ENCODE data around the gene GNAZ. TPM values are rescaled to one million over a fixed set of nuclear protein-coding genes. Genes with fewer than 3 reads are reported as not detected.

GNAZ gene
- total RNA-seq, 2 donors from 2014 or later, result 0.56 to 0.89 TPM

DNA sequence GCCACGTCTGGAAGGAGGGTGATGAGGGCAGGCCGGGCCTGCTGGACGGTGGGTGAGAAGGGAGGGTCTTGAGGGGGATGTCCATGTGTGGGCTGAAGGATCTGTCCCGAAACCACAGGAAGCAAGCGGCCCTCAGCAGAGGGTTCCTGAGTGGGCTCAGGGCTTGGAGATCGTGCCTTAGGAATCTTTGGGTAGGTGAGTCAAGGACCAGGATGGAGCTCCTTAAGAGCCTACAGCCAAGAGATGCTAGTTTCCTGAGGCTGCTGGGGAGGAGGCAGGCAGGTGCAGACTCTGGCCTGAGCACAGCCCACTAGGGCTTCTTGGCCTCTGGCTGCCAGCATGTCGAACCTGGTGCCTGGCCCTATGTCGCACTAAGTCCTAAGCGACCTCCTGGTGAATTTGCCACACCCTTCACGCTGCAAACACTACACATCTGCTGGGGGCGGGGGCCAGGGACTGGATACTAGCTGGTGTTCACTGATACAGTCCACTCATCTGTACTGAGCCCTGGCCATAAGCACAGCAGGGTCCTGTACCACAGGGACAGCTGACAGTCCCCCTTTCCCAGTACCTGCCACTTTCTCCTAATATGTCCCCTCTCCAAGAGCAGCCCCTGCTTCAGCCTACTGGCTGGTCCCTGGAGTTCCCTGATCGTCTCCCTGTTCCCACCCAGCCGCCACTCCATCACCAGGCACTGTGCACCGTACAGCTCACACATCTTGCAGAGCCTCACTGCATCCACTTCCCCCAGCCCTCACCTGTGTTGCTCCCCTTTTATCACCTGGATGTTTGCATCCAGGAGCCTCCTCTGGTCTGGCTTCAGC is 19.5 kb downstream of the GNAZ start:
- Mint-ChIP-seq H3K4me3 (no peak overlapping the region), H3K36me3 (ENCODE audit: insufficient read depth in 2 of 2) (no peaks in the 10 kb centered on the region), H3K4me1 (ENCODE audit: low read depth) (no peaks in the 10 kb centered on the region), H3K27ac (no peak overlapping the region), H3K9me3 (no peaks in the 10 kb centered on the region), H3K27me3 (ENCODE audit: low read depth) (no peaks in the 10 kb centered on the region)
- ATAC-seq (replicated peaks in 1 of 2) (no peak), DNase-seq (no peak)

DNA sequence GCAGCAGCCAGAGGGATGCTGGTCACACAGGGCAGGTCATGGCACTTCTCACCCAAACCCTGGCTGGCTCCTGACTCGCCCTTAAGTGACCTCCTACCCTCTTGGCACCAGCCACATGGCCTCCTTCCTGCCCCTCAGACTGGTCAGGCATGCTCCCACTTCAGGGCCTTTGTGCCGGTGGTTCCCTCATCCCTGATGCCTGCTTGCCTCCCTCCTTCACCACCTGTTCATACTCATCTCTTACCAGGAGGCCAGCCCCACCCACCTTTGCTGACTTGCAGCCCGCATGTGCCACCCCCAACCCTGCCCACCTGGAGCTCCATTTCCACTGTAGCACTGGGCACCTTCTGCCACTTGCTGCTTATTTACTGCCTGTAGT is 20.1 kb downstream of the GNAZ start:
- Mint-ChIP-seq H3K27ac (no peak overlapping the region), H3K9me3 (no peaks in the 10 kb centered on the region), H3K27me3 (ENCODE audit: low read depth) (no peaks in the 10 kb centered on the region), H3K36me3 (ENCODE audit: insufficient read depth in 2 of 2) (no peaks in the 10 kb centered on the region), H3K4me1 (ENCODE audit: low read depth) (no peaks in the 10 kb centered on the region), H3K4me3 (no peak overlapping the region)
- DNase-seq (no peak), ATAC-seq (replicated peaks in 1 of 2) (no peak)

GRCh38 chr22:23091760-23092159 is 21.4 kb downstream of the GNAZ start:
- ATAC-seq (replicated peaks in 1 of 2) (no peak), DNase-seq (no peak)
- Mint-ChIP-seq H3K4me3 (no peak overlapping the region), H3K9me3 (no peaks in the 10 kb centered on the region), H3K36me3 (ENCODE audit: insufficient read depth in 2 of 2) (no peaks in the 10 kb centered on the region), H3K27ac (no peak overlapping the region), H3K4me1 (ENCODE audit: low read depth) (no peaks in the 10 kb centered on the region), H3K27me3 (ENCODE audit: low read depth) (no peaks in the 10 kb centered on the region)

DNA sequence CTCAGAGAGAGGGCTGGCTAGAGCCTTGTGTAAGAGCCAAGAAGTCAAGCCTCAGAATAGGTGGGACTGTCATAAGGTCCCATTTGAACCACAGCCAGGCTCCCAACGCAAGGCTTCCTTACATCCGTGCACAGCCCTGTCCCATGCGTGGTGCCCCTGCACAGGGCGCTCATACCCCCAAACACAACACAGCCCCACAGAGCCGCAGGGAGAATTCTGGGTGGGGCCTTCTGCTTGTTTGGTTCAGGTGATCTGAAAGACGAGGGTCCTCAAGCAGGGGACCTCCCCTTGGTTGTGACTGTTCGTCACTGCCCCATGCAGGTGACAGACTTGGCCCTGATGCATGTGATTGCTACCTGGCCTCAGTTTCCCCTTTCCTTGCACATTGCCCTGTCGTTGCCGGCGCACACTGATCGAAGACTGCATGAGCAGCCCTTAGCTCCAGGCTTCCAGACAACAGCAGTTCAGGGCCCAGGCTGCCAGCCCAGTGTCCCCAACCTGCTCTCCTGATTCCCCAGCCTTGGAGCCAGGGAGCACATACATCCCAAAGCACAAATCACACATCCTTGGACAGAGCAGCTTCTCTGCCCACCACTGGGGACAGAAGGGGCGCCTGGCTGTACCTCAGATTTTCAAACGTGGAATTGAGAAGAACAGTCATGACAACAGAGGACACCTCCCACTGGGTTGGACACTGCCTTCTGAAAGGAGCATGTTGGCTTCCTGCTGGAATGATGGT is 22.1 kb downstream of the GNAZ start:
- Mint-ChIP-seq H3K36me3 (ENCODE audit: insufficient read depth in 2 of 2) (no peaks in the 10 kb centered on the region), H3K27me3 (ENCODE audit: low read depth) (no peaks in the 10 kb centered on the region), H3K27ac (no peak overlapping the region), H3K4me3 (no peak overlapping the region), H3K4me1 (ENCODE audit: low read depth) (no peaks in the 10 kb centered on the region), H3K9me3 (no peaks in the 10 kb centered on the region)
- no peak for DNase-seq
- no peak for ATAC-seq (replicated peaks in 1 of 2)

GRCh38 chr22:23093051-23093788 is 22.9 kb downstream of the GNAZ start:
- H3K4me3 Mint-ChIP-seq, result no peak overlapping the region
- no peak for DNase-seq
- H3K27ac Mint-ChIP-seq, result peak overlapping the region; percentile 43
- H3K27me3 Mint-ChIP-seq (ENCODE audit: low read depth), result no peaks in the 10 kb centered on the region
- H3K4me1 Mint-ChIP-seq (ENCODE audit: low read depth), result no peaks in the 10 kb centered on the region
- H3K36me3 Mint-ChIP-seq (ENCODE audit: insufficient read depth in 2 of 2), result no peaks in the 10 kb centered on the region
- ATAC-seq (replicated peaks in 1 of 2), result no peak
- H3K9me3 Mint-ChIP-seq, result no peaks in the 10 kb centered on the region

DNA sequence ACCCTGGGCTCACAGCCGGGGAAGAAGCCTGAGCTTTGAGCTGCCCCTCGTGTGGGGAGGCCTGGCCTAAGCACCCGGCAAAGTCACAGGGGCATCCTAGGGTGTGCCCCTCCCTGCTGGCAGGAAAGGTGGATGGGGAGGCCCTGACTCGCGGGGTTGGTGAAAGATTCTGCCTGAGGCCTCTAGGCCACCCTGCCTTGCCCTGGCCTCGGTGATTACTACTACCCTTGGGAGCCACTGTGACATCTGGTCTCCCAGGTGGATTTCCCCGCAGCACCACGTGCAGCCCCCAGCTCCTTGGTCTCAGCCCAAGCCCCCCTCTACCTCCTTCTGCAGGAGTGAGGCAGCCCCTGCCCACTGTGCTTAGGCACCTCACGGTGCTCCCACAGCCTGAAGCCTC is 23.9 kb downstream of the GNAZ start:
- Mint-ChIP-seq H3K9me3 (no peaks in the 10 kb centered on the region), H3K4me3 (no peak overlapping the region), H3K4me1 (ENCODE audit: low read depth) (no peaks in the 10 kb centered on the region), H3K36me3 (ENCODE audit: insufficient read depth in 2 of 2) (no peaks in the 10 kb centered on the region), H3K27ac (no peak overlapping the region), H3K27me3 (ENCODE audit: low read depth) (no peaks in the 10 kb centered on the region)
- no peak for DNase-seq
- ATAC-seq (replicated peaks in 1 of 2), result no peak

GRCh38 chr22:23094695-23095681 is 24.7 kb downstream of the GNAZ start:
- H3K27ac Mint-ChIP-seq, result no peak overlapping the region
- DNase-seq (no peak), ATAC-seq (replicated peaks in 1 of 2) (no peak)
- no peak overlapping the region for H3K4me3 Mint-ChIP-seq
- no peaks in the 10 kb centered on the region for H3K36me3 Mint-ChIP-seq (ENCODE audit: insufficient read depth in 2 of 2)
- H3K27me3 Mint-ChIP-seq (ENCODE audit: low read depth), result no peaks in the 10 kb centered on the region
- no peaks in the 10 kb centered on the region for H3K9me3 Mint-ChIP-seq
- H3K4me1 Mint-ChIP-seq (ENCODE audit: low read depth), result no peaks in the 10 kb centered on the region

DNA sequence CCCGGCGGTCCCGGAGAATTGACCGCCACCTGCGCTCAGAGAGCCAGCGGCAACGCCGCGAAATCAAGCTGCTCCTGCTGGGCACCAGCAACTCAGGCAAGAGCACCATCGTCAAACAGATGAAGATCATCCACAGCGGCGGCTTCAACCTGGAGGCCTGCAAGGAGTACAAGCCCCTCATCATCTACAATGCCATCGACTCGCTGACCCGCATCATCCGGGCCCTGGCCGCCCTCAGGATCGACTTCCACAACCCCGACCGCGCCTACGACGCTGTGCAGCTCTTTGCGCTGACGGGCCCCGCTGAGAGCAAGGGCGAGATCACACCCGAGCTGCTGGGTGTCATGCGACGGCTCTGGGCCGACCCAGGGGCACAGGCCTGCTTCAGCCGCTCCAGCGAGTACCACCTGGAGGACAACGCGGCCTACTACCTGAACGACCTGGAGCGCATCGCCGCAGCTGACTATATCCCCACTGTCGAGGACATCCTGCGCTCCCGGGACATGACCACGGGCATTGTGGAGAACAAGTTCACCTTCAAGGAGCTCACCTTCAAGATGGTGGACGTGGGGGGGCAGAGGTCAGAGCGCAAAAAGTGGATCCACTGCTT is 25.5 kb downstream of the GNAZ start:
- no peak overlapping the region for H3K4me3 Mint-ChIP-seq
- no peaks in the 10 kb centered on the region for H3K4me1 Mint-ChIP-seq (ENCODE audit: low read depth)
- no peaks in the 10 kb centered on the region for H3K27me3 Mint-ChIP-seq (ENCODE audit: low read depth)
- no peak overlapping the region for H3K27ac Mint-ChIP-seq
- ATAC-seq (replicated peaks in 1 of 2), result no peak
- no peak for DNase-seq
- no peaks in the 10 kb centered on the region for H3K9me3 Mint-ChIP-seq
- no peaks in the 10 kb centered on the region for H3K36me3 Mint-ChIP-seq (ENCODE audit: insufficient read depth in 2 of 2)

GRCh38 chr22:23097412-23098229 is 27.3 kb downstream of the GNAZ start:
- no peak overlapping the region for H3K4me3 Mint-ChIP-seq
- H3K9me3 Mint-ChIP-seq, result no peaks in the 10 kb centered on the region
- DNase-seq, result no peak
- no peak overlapping the region for H3K27ac Mint-ChIP-seq
- ATAC-seq (replicated peaks in 1 of 2), result no peak
- H3K27me3 Mint-ChIP-seq (ENCODE audit: low read depth), result no peaks in the 10 kb centered on the region
- no peaks in the 10 kb centered on the region for H3K4me1 Mint-ChIP-seq (ENCODE audit: low read depth)
- no peaks in the 10 kb centered on the region for H3K36me3 Mint-ChIP-seq (ENCODE audit: insufficient read depth in 2 of 2)

GRCh38 chr22:23098230-23098705 is 27.9 kb downstream of the GNAZ start:
- Mint-ChIP-seq H3K9me3 (no peaks in the 10 kb centered on the region), H3K36me3 (ENCODE audit: insufficient read depth in 2 of 2) (no peaks in the 10 kb centered on the region), H3K4me3 (no peak overlapping the region), H3K4me1 (ENCODE audit: low read depth) (no peaks in the 10 kb centered on the region), H3K27me3 (ENCODE audit: low read depth) (no peaks in the 10 kb centered on the region), H3K27ac (no peak overlapping the region)
- no peak for ATAC-seq (replicated peaks in 1 of 2)
- no peak for DNase-seq

DNA sequence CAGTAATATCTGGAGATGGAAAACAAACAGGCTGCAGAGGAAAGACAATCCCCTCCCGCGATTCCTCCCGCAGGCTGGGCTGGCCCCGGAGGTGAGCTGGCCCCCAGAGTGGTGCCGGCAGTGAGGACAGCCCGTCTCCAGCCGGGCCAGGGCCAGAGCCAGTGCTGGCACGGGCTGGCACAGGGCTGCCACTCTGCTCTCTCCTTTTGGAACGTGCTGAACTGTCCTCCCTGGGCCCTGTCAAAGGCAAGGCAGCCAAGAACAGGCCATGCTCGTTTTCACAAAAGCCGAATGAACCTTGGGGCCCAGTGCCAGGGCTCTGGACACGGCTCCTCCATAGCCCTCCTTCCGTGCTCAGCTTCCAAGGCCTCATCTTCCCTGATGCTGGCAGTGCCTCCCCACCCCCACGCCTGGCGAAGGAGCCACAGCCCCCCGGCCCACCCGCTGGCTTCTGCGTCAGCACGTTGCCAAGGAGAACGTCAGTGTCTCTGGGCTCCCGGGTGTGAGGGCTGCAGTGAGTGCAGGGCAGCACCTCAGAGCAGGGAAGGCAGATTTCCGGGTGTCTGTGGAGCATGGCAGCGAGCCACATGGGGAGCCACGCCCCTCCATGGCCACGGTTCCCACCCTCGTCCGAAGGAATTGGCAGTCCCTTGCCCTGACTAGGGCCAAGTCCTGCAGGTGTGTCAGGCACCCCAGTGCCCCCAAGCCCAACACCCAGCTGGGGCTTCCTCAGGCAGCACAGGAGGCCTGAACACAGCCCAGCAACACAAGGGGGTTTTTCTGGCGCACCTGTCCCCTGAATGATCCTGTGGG is 28.6 kb downstream of the GNAZ start:
- Mint-ChIP-seq H3K36me3 (ENCODE audit: insufficient read depth in 2 of 2) (no peaks in the 10 kb centered on the region), H3K27ac (no peak overlapping the region), H3K27me3 (ENCODE audit: low read depth) (no peaks in the 10 kb centered on the region), H3K4me3 (no peak overlapping the region), H3K9me3 (no peaks in the 10 kb centered on the region), H3K4me1 (ENCODE audit: low read depth) (no peaks in the 10 kb centered on the region)
- ATAC-seq (replicated peaks in 1 of 2) (no peak), DNase-seq (no peak)
